OCI-LY7 (cell line): ENCODE measurements around the gene SLC1A6. TPM values are rescaled to one million over a fixed set of nuclear protein-coding genes. Genes with fewer than 3 reads are reported as not detected.

Experiments used
- BruUV-seq: library from RNA; stranded (reverse); fragments of 400-500 nt; replicated peaks from 2 replicates; lab custom pipeline; 2021; lab: Mats Ljungman, UMichigan
- CTCF ChIA-PET: fragments of 300-600 bp; sonication (Branson Sonifier 250); formaldehyde crosslinking; loops from one replicate; lab custom pipeline; 2022; ENCODE audit warnings: antibody characterized with exemption; ENCODE audit not compliant: unreplicated experiment; lab: Charles Lee
- POLR2A ChIA-PET: fragments of 300-600 bp; sonication (Branson Sonifier 250); formaldehyde crosslinking; loops from one replicate; lab custom pipeline; 2022; ENCODE audit warnings: antibody characterized with exemption; lab: Charles Lee
- DNase-seq: peaks from one replicate; pipeline ENCODE4 v3.0.0-alpha.2; 2015; ENCODE audit warnings: low spot score
- H2AFZ ChIP-seq: fragments of 200-600 bp; sonication (generic), shearing (Covaris generic); 2 replicates; pipeline ENCODE4 v1.6.1; 2014; ENCODE audit warnings: mild to moderate bottlenecking, antibody characterized with exemption, low read length, moderate library complexity
- H3K27ac ChIP-seq: fragments of 200-600 bp; sonication (generic); 2 replicates; pipeline ENCODE4 v1.5.1; 2014; ENCODE audit warnings: mixed run types, low read depth, mild to moderate bottlenecking, moderate library complexity, low read length, inconsistent platforms; ENCODE audit not compliant: poor library complexity, severe bottlenecking
- H3K36me3 ChIP-seq: fragments of 200-600 bp; sonication (generic); 2 replicates; pipeline ENCODE4 v1.6.1; 2014; ENCODE audit warnings: mild to moderate bottlenecking, antibody characterized with exemption, low read length, moderate library complexity, mixed read lengths; ENCODE audit not compliant: insufficient read depth
- H3K4me1 ChIP-seq: fragments of 200-600 bp; sonication (generic); 2 replicates; pipeline ENCODE4 v1.5.1; 2014; ENCODE audit warnings: mild to moderate bottlenecking, low read length; ENCODE audit not compliant: insufficient read depth, poor library complexity, severe bottlenecking
- H3K4me2 ChIP-seq: fragments of 200-600 bp; sonication (generic); 2 replicates; pipeline ENCODE4 v1.6.1; 2014; ENCODE audit warnings: mild to moderate bottlenecking, low read length
- H3K4me3 ChIP-seq: fragments of 200-600 bp; sonication (generic); 2 replicates; pipeline ENCODE4 v1.5.1; 2014; ENCODE audit warnings: mild to moderate bottlenecking, low read depth, low read length; ENCODE audit not compliant: poor library complexity, severe bottlenecking
- H3K79me2 ChIP-seq: fragments of 200-600 bp; sonication (generic); 2 replicates; pipeline ENCODE4 v1.6.1; 2016; ENCODE audit warnings: low read depth, mild to moderate bottlenecking, low read length, moderate library complexity, mixed read lengths; ENCODE audit not compliant: insufficient read depth
- H3K9me2 ChIP-seq: fragments of 200-600 bp; sonication (generic); 2 replicates; pipeline ENCODE4 v1.6.1; 2016; ENCODE audit warnings: mild to moderate bottlenecking, low read length, mixed read lengths; ENCODE audit not compliant: insufficient read depth
- H3K9me3 ChIP-seq: fragments of 200-600 bp; sonication (generic); 2 replicates; pipeline ENCODE4 v1.6.1; 2014; ENCODE audit warnings: mild to moderate bottlenecking, mixed run types, low read length, mixed read lengths
- H4K20me1 ChIP-seq: fragments of 200-600 bp; sonication (generic); 2 replicates; pipeline ENCODE4 v1.6.1; 2014; ENCODE audit warnings: mild to moderate bottlenecking, antibody characterized with exemption, low read length, moderate library complexity, mixed read lengths; ENCODE audit not compliant: insufficient read depth
- CTCF ChIP-seq: fragments of 200-600 bp; sonication (generic); conservative IDR thresholded peaks from 2 replicates; pipeline ENCODE4 v1.5.1; 2014; ENCODE audit warnings: mild to moderate bottlenecking, antibody characterized with exemption, low read length, moderate library complexity, mixed read lengths
- EZH2phosphoT487 ChIP-seq: fragments of 200-600 bp; sonication (generic); IDR thresholded peaks from 2 replicates; pipeline ENCODE4 v1.6.1; 2018; ENCODE audit warnings: low read depth, borderline replicate concordance, mild to moderate bottlenecking, mixed run types, antibody characterized with exemption, low read length, moderate library complexity, mixed read lengths
- intact Hi-C: fragments of 100-400 bp; cut with micrococcal nuclease; formaldehyde crosslinking; loops from one replicate; pipeline ENCODE4 v1.10.0; 2022; ENCODE audit not compliant: unreplicated experiment
- total RNA-seq, 2 experiments: library from RNA; depleted of rRNA in 1 of 2; stranded (reverse); fragments of >200 nt in 1 of 2; shearing (Covaris generic) in 1 of 2; gene quantifications; 2 replicates each; pipeline ENCODE4 v1.2.3, GENCODE V29; 2014 to 2022

Gene SLC1A6
- total RNA-seq, 2 experiments from 2014 or later, result not detected

GRCh38 chr19:15025217-15025616 lies 45.6 kb upstream of the SLC1A6 start:
- H2AFZ ChIP-seq, result no peak overlapping the region
- TF ChIP-seq EZH2phosphoT487 (no peak), CTCF (peak; percentile 67)
- peak; percentile 38 for DNase-seq
- H3K79me2 ChIP-seq, result no peaks in the 10 kb centered on the region
- BruUV-seq, result no TSS peak
- no peaks in the 10 kb centered on the region for H3K36me3 ChIP-seq
- intact Hi-C loops, result no loop called here
- H3K27ac ChIP-seq, result no peak overlapping the region
- no peak overlapping the region for H3K4me3 ChIP-seq
- ChIA-PET CTCF (no interaction called here), POLR2A (interaction anchor here (0.7 kb wide), 2 partner anchors 216 to 319 kb away, joined by 3 read pairs; no protein-coding TSS in a partner anchor)
- no peaks in the 10 kb centered on the region for H3K9me2 ChIP-seq
- no peaks in the 10 kb centered on the region for H3K4me1 ChIP-seq
- no peaks in the 10 kb centered on the region for H4K20me1 ChIP-seq
- H3K9me3 ChIP-seq, result no peaks in the 10 kb centered on the region
- no peak overlapping the region for H3K4me2 ChIP-seq

DNA sequence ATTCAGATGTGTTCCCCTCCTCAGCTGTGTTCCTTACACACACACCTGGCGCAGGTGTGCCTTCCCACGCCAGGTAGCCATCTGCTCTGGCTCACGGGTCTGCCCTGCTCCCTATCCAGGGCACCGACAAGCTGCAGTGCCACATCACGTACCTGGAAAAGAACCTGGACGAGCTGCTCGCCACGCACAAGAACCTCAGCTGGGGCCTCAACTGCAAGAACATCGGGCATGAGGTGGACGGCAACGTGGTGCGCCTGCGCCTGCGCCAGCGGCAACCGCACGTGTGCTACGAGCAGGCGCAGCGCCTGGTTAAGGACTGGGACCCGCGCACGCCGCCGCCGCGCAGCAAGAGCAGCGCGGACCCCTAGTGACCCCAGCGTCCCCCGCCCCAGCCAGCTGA lies 43.1 kb upstream of the SLC1A6 start:
- intact Hi-C loops, result no loop called here

More for the DNA sequence above, 43.1 kb upstream of the SLC1A6 start:
- no peak for DNase-seq
- ChIA-PET POLR2A (no interaction called here), CTCF (no interaction called here)
- Histone ChIP-seq H3K36me3 (no peaks in the 10 kb centered on the region), H4K20me1 (no peaks in the 10 kb centered on the region), H2AFZ (no peak overlapping the region), H3K4me3 (no peak overlapping the region), H3K9me2 (no peaks in the 10 kb centered on the region), H3K4me2 (no peak overlapping the region), H3K9me3 (no peaks in the 10 kb centered on the region), H3K27ac (no peak overlapping the region), H3K79me2 (no peaks in the 10 kb centered on the region), H3K4me1 (no peaks in the 10 kb centered on the region)
- TF ChIP-seq EZH2phosphoT487, result no peak
- TF ChIP-seq CTCF, result no peak
- BruUV-seq, result no TSS peak
